Measurements from ENCODE around the gene RAB7A.
"Not testable (repeated sequence)": the region's sequence is repeated elsewhere in the genome, so short reads cannot be mapped to it uniquely, and the experiment has no call there.

- not testable (repeated sequence) for TF ChIP-seq CTCF, POLR2AphosphoS5 (IDR thresholded peaks at IDR 0.05)
These were observed 107.0 kb downstream of the RAB7A start for GRCh38 chr3:128832979-128833378.
